Osteoblast (primary cell): ENCODE data around the gene RBM28. TPM values are rescaled to one million over a fixed set of nuclear protein-coding genes. Genes with fewer than 3 reads are reported as not detected.

ENCODE experiments used
- DNase-seq: peaks from one replicate; pipeline ENCODE4 v3.0.0; 2011; ENCODE audit warnings: low spot score, mixed read lengths; ENCODE audit not compliant: insufficient read length; ENCODE audit errors: missing footprints
- H2AFZ ChIP-seq: 2 replicates; pipeline ENCODE4 v1.6.0; 2011; ENCODE audit warnings: mild to moderate bottlenecking, low read length
- H3K27ac ChIP-seq: 2 replicates; pipeline ENCODE4 v1.5.1; 2011; ENCODE audit warnings: mild to moderate bottlenecking, low read depth, low read length, moderate library complexity
- H3K27me3 ChIP-seq: 2 replicates; pipeline ENCODE4 v1.6.0; 2012; ENCODE audit warnings: mild to moderate bottlenecking, control low read depth, inconsistent platforms, low read length, moderate library complexity; ENCODE audit not compliant: insufficient read depth
- H3K36me3 ChIP-seq: 2 replicates; pipeline ENCODE4 v1.5.1; 2011; ENCODE audit warnings: mild to moderate bottlenecking, low read length, control low read depth, moderate library complexity; ENCODE audit not compliant: insufficient read depth
- H3K4me1 ChIP-seq: 2 replicates; pipeline ENCODE4 v1.5.1; 2011; ENCODE audit warnings: mild to moderate bottlenecking, low read length, control low read depth, moderate library complexity; ENCODE audit not compliant: insufficient read depth
- H3K4me2 ChIP-seq: 2 replicates; pipeline ENCODE4 v1.6.0; 2011; ENCODE audit warnings: mild to moderate bottlenecking, low read length; ENCODE audit not compliant: insufficient read depth
- H3K4me3 ChIP-seq: fragments of 200-600 bp; sonication (generic); 3 replicates; pipeline ENCODE4 v1.5.1; 2012; ENCODE audit warnings: mild to moderate bottlenecking, low read length, inconsistent platforms; ENCODE audit not compliant: insufficient read depth
- H3K79me2 ChIP-seq: 2 replicates; pipeline ENCODE4 v1.6.0; 2012; ENCODE audit warnings: mild to moderate bottlenecking, low read length, control low read depth, inconsistent platforms; ENCODE audit not compliant: insufficient read depth
- H3K9me3 ChIP-seq: 2 replicates; pipeline ENCODE4 v1.5.1; 2011; ENCODE audit warnings: low read depth, low read length, control low read depth
- H4K20me1 ChIP-seq: 2 replicates; pipeline ENCODE4 v1.6.0; 2012; ENCODE audit warnings: mild to moderate bottlenecking, low read length, control low read depth; ENCODE audit not compliant: insufficient read depth
- CTCF ChIP-seq: IDR thresholded peaks from 2 replicates; pipeline ENCODE4 v1.5.1; 2011; ENCODE audit warnings: mild to moderate bottlenecking, low read depth, low read length, moderate library complexity; ENCODE audit errors: extremely low read depth
- total RNA-seq: library from RNA; depleted of rRNA; stranded (reverse); fragments of >200 nt; gene quantifications from 2 replicates; pipeline ENCODE4 v1.2.3, GENCODE V29; 2012

Gene RBM28
- total RNA-seq, 1 donor = 16.6 TPM

DNA sequence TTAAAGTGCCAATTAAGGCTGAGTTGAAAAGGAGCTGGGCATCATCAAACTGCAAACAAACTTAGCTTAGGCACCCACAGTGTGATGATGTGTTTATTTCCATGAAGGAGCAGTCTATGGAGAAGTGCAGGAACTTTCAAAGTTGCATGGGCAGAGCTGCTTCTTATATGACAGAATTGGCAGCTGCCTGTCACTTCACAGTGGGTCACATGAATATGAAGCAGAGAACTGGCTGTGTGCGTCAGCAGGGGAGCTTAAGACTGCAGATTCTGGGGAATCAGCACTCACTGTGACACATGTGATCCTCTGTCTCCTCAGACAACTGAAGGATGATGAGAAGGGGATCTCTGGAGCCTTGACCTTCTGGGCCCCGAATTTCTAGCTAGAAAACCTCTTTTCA is 36.6 kb downstream of the RBM28 start:
- Histone ChIP-seq H3K79me2 (no peaks in the 10 kb centered on the region), H3K4me2 (no peak overlapping the region), H3K4me3 (no peak overlapping the region), H3K4me1 (peaks cover 8% of the 10 kb centered on the region), H3K9me3 (no peaks in the 10 kb centered on the region), H3K27me3 (no peaks in the 10 kb centered on the region), H3K27ac (no peak overlapping the region), H2AFZ (no peak overlapping the region), H3K36me3 (peaks cover 60% of the 10 kb centered on the region), H4K20me1 (peaks cover 2% of the 10 kb centered on the region)
- DNase-seq = no peak
- no peak for TF ChIP-seq CTCF

DNA sequence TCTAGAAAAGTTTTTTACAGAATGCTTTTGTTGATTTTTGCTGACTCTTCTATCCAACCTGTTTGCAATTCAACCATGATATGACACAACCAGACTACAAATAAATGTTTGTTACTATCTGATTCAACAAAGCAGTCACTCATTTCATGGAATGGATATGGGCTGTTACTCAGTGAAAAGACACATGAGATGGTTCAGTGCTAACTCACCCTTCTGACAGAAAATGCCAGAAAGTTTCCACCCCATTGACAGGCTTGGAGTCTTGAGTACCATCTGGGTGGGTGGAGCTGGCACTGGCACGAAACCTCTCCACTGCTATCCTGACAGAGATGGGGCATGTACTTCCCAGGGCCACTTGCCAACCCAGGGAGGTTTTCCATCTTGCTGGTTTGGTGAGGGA is 39.5 kb downstream of the RBM28 start:
- Histone ChIP-seq H3K9me3 (no peaks in the 10 kb centered on the region), H3K4me3 (no peak overlapping the region), H3K4me2 (no peak overlapping the region), H3K4me1 (peaks cover 6% of the 10 kb centered on the region), H3K27ac (no peak overlapping the region), H3K36me3 (peaks cover 34% of the 10 kb centered on the region), H2AFZ (no peak overlapping the region), H4K20me1 (peaks cover 2% of the 10 kb centered on the region), H3K79me2 (no peaks in the 10 kb centered on the region), H3K27me3 (no peaks in the 10 kb centered on the region)
- no peak for TF ChIP-seq CTCF
- DNase-seq = no peak

DNA sequence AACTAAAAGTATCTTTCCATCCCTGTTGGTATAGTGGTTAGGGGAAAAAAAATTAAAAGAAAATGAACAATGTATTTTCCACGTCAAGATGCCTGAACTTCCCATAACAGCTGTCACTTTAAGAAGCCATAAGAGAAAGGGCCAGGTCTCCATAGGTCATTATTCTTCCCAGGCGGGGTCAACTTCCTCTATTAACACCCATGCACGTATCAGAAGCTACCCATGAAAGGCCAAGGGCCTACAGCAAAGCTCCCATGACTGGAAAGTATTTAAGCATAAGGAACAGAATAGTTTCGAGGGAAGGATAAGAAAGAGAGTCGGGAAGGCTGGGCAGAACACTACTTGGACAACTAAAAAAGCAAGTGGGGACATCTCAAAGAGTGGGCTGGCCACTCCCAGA is 40.1 kb downstream of the RBM28 start:
- DNase-seq = no peak
- Histone ChIP-seq H2AFZ (no peak overlapping the region), H4K20me1 (peaks cover 2% of the 10 kb centered on the region), H3K4me1 (peaks cover 6% of the 10 kb centered on the region), H3K27me3 (no peaks in the 10 kb centered on the region), H3K27ac (no peak overlapping the region), H3K79me2 (no peaks in the 10 kb centered on the region), H3K4me3 (no peak overlapping the region), H3K36me3 (peaks cover 30% of the 10 kb centered on the region), H3K4me2 (no peak overlapping the region), H3K9me3 (no peaks in the 10 kb centered on the region)
- TF ChIP-seq CTCF = no peak

DNA sequence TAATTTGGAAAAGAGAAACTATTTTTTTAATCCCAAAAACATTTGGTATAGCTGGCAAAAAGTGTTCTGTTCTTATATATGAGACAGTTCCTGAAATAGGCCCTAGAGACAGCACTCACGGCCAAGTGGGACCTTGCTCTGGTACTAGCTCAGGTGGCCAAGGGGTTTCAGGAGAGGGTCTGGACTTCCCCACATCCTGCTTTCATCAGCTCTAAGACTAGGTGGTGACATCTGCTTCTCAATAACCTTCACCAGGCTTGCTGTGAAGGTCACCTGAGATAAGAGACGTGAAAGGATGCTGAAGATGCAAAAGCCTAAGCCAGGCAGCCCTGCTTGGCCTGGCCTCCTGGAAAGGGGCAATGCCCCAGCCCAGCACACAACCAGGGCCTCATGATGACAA is 40.6 kb downstream of the RBM28 start:
- peaks cover 2% of the 10 kb centered on the region for H4K20me1 ChIP-seq
- H3K36me3 ChIP-seq = peaks cover 30% of the 10 kb centered on the region
- H3K27me3 ChIP-seq = no peaks in the 10 kb centered on the region
- H3K9me3 ChIP-seq = no peaks in the 10 kb centered on the region
- no peak overlapping the region for H3K4me2 ChIP-seq
- no peak for TF ChIP-seq CTCF
- no peaks in the 10 kb centered on the region for H3K79me2 ChIP-seq
- no peak overlapping the region for H3K27ac ChIP-seq
- peaks cover 6% of the 10 kb centered on the region for H3K4me1 ChIP-seq
- no peak overlapping the region for H2AFZ ChIP-seq
- no peak overlapping the region for H3K4me3 ChIP-seq
- no peak for DNase-seq
